Suprapubic skin (tissue), 4 donors: ENCODE data around the gene USP20. TPM values are rescaled to one million over a fixed set of nuclear protein-coding genes. Genes with fewer than 3 reads are reported as not detected.

Source experiments
- DNase-seq, 2 donors: peaks; one replicate each; pipeline ENCODE4 v3.0.0-alpha.2; 2019; ENCODE audit warnings: low spot score in 2 of 2
- H3K27ac ChIP-seq: fragments of 200-600 bp; sonication (generic); one replicate; pipeline ENCODE4 v1.5.1; 2019
- H3K27me3 ChIP-seq: fragments of 200-600 bp; sonication (generic); one replicate; pipeline ENCODE4 v1.5.1; 2019
- H3K36me3 ChIP-seq: fragments of 200-600 bp; sonication (generic); one replicate; pipeline ENCODE4 v1.5.1; 2019
- H3K4me1 ChIP-seq: fragments of 200-600 bp; sonication (generic); one replicate; pipeline ENCODE4 v1.5.1; 2019
- H3K4me3 ChIP-seq: fragments of 200-600 bp; sonication (generic); one replicate; pipeline ENCODE4 v1.5.1; 2019; ENCODE audit warnings: mild to moderate bottlenecking
- H3K9me3 ChIP-seq: fragments of 200-600 bp; sonication (generic); one replicate; pipeline ENCODE4 v1.5.1; 2019
- EP300 ChIP-seq: sonication (generic); formaldehyde crosslinking; IDR thresholded peaks from one replicate; pipeline ENCODE4 v1.6.1; 2017; ENCODE audit warnings: antibody characterized with exemption
- POLR2A ChIP-seq, 2 donors: fragments of 450-650 bp; IDR thresholded peaks; one replicate each; pipeline ENCODE4 v1.6.1; 2017; ENCODE audit warnings: antibody characterized with exemption in 2 of 2, mild to moderate bottlenecking in 2 of 2, moderate library complexity in 2 of 2
- POLR2AphosphoS5 ChIP-seq, 3 donors: sonication (generic); formaldehyde crosslinking; IDR thresholded peaks; one replicate each; pipeline ENCODE4 v1.6.1; 2017; ENCODE audit warnings: antibody characterized with exemption in 3 of 3
- WGBS: methylation state at CpG from one replicate; pipeline ENCODE4 v1.1.5; 2018; 5-methylcytosine and 5-hydroxymethylcytosine counted together
- total RNA-seq, 4 donors: library from RNA; depleted of rRNA; stranded (reverse); fragments of >200 nt; gene quantifications; one replicate each; pipeline ENCODE4 v1.1.0, GENCODE V29; 2016
- TF ChIP-seq, protein P1 (sequence below), 2 donors: fragments of 200-600 bp in 1 of 2; fragments of 450-650 bp in 1 of 2; sonication (generic) in 1 of 2; IDR thresholded peaks; one replicate each; pipeline ENCODE4 v1.5.1; 2016 to 2019; ENCODE audit warnings: antibody characterized with exemption in 2 of 2, mild to moderate bottlenecking in 1 of 2, moderate library complexity in 1 of 2

USP20 gene
- total RNA-seq, 4 donors from 2014 or later, result 22.6 to 51.4 (median 34.4) TPM

DNA sequence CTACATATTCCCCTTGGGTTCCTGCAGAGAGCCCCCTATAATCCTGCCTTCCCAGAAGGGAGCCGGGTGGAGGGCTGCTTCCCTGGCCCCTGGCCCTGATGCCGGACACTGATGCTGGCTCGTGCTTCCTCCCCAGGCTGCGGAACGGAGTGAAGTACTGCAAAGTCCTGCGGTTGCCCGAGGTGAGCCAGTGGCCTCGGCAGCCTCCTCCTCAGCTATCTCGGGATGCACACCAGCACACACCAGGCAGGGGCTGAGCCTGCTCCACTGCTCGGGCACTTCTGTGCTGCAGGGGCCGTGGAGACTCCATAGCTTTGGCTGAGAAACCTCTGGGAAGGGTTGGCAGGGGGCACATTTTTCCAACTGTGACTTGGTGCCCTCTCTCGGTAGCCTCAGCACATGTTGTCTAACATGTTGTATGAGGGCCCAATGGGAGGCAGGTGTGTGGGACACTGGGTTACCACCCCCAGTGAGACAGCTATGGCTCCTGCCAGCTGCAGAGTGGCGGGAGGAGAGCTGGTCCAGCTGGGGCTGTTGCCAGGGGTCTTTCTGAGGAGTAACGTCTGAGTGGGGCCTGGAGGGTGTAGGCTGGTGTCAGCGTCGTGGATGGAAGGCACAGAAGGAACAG lies 38.4 kb downstream of the USP20 start:
- no peak for DNase-seq
- TF ChIP-seq POLR2A (IDR thresholded peaks at IDR 0.05) (no peak), EP300 (no peak), POLR2AphosphoS5 (IDR thresholded peaks at IDR 0.05) (no peak)
- TF ChIP-seq, protein P1, sequence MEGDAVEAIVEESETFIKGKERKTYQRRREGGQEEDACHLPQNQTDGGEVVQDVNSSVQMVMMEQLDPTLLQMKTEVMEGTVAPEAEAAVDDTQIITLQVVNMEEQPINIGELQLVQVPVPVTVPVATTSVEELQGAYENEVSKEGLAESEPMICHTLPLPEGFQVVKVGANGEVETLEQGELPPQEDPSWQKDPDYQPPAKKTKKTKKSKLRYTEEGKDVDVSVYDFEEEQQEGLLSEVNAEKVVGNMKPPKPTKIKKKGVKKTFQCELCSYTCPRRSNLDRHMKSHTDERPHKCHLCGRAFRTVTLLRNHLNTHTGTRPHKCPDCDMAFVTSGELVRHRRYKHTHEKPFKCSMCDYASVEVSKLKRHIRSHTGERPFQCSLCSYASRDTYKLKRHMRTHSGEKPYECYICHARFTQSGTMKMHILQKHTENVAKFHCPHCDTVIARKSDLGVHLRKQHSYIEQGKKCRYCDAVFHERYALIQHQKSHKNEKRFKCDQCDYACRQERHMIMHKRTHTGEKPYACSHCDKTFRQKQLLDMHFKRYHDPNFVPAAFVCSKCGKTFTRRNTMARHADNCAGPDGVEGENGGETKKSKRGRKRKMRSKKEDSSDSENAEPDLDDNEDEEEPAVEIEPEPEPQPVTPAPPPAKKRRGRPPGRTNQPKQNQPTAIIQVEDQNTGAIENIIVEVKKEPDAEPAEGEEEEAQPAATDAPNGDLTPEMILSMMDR (IDR thresholded peaks at IDR 0.05), result no peak
- no peaks in the 10 kb centered on the region for H3K4me1 ChIP-seq
- H3K9me3 ChIP-seq, result no peaks in the 10 kb centered on the region
- H3K4me3 ChIP-seq, result no peak overlapping the region
- H3K36me3 ChIP-seq, result peaks cover 48% of the 10 kb centered on the region
- H3K27ac ChIP-seq, result no peak overlapping the region
- WGBS, result 80% methylated on average over 8 of the region's 16 CpGs
- H3K27me3 ChIP-seq, result no peaks in the 10 kb centered on the region

GRCh38 chr9:129874261-129875101 lies 39.2 kb downstream of the USP20 start:
- Histone ChIP-seq H3K27ac (no peak overlapping the region), H3K36me3 (peaks cover 40% of the 10 kb centered on the region), H3K27me3 (no peaks in the 10 kb centered on the region), H3K4me3 (no peak overlapping the region), H3K9me3 (no peaks in the 10 kb centered on the region), H3K4me1 (no peaks in the 10 kb centered on the region)
- TF ChIP-seq, protein P1 (IDR thresholded peaks at IDR 0.05), result no peak
- TF ChIP-seq POLR2AphosphoS5 (IDR thresholded peaks at IDR 0.05) (no peak), EP300 (no peak), POLR2A (IDR thresholded peaks at IDR 0.05) (no peak)
- no peak for DNase-seq
- 91% methylated on average over 38 of the region's 38 CpGs for WGBS

DNA sequence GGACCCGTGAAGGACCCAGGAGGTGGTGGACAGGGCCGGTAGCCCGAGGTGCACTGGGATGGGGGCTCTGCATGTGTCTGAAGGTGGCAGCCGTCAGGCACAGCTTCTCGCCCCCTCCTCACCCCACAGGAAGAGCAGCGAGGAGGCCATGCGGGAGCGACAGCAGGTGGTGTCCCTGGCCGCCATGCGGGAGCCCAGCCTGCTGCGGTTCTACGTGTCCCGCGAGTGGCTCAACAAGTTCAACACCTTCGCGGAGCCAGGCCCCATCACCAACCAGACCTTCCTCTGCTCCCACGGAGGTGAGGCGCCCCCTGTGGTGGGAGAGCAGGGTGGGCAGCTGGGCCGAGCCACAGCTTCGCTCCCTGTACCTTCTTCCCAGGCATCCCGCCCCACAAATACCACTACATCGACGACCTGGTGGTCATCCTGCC lies 39.9 kb downstream of the USP20 start:
- 79% methylated on average over 10 of the region's 23 CpGs for WGBS

DNA sequence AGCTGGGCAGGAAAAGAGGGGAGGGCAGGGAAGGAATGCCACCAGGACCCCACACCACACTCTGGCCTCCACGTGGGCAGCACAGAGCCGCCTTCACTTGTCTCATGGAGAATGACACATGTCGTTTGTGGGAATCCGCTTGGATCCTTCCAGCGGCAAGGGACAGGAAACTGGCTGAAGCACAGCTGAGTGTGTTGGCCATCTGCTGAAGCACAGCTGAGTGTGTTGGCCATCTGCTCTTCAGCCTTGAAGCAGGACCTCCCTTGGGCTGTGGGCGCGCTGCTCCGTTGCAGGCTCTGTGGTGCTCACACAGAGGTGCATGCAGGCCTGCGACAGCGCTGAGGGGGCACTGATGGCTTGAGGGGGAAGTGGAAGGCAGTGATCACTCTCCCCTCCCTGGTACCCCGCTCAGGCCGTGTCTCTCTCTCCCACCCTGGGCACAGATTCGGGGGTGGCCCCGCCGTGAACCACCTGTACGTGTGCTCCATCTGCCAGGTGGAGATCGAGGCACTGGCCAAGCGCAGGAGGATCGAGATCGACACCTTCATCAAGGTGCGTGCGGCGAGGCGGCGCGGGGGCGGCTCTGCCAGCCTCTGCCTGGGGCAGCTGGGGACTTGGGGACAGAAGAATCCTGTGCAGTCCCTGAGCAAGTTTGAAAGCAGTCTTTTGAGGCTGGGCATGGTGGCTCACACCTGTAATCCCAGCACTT lies 40.6 kb downstream of the USP20 start:
- H3K36me3 ChIP-seq, result peaks cover 31% of the 10 kb centered on the region
- H3K4me3 ChIP-seq, result no peak overlapping the region
- 97% methylated on average over 23 of the region's 27 CpGs for WGBS
- no peak overlapping the region for H3K27ac ChIP-seq
- no peak for DNase-seq
- H3K4me1 ChIP-seq, result no peaks in the 10 kb centered on the region
- TF ChIP-seq EP300 (no peak), POLR2AphosphoS5 (IDR thresholded peaks at IDR 0.05) (no peak), POLR2A (IDR thresholded peaks at IDR 0.05) (no peak)
- TF ChIP-seq, protein P1 (IDR thresholded peaks at IDR 0.05), result no peak
- no peaks in the 10 kb centered on the region for H3K27me3 ChIP-seq
- no peaks in the 10 kb centered on the region for H3K9me3 ChIP-seq

More for the DNA sequence above, 39.9 kb downstream of the USP20 start:
- Histone ChIP-seq H3K27me3 (no peaks in the 10 kb centered on the region), H3K27ac (no peak overlapping the region), H3K4me1 (no peaks in the 10 kb centered on the region), H3K9me3 (no peaks in the 10 kb centered on the region), H3K4me3 (no peak overlapping the region), H3K36me3 (peaks cover 32% of the 10 kb centered on the region)
- TF ChIP-seq, protein P1 (IDR thresholded peaks at IDR 0.05), result no peak
- TF ChIP-seq POLR2A (IDR thresholded peaks at IDR 0.05), result no peak
- no peak for TF ChIP-seq EP300
- no peak for TF ChIP-seq POLR2AphosphoS5 (IDR thresholded peaks at IDR 0.05)
- no peak for DNase-seq
